CD14-positive monocyte (primary cell): ENCODE data around the gene LCE2C. TPM values are rescaled to one million over a fixed set of nuclear protein-coding genes. Genes with fewer than 3 reads are reported as not detected.
"Not testable (repeated sequence)": the region's sequence is repeated elsewhere in the genome, so short reads cannot be mapped to it uniquely, and the experiment has no call there.

Experiments used
- DNase-seq, 3 donors: peaks; one replicate each; pipeline ENCODE4 v3.0.0-alpha.2; 2011 to 2022
- H2AFZ ChIP-seq: 2 replicates; pipeline ENCODE4 v1.6.0; 2012; ENCODE audit warnings: mild to moderate bottlenecking, low read depth, low read length, inconsistent platforms; ENCODE audit not compliant: insufficient read depth, poor library complexity, severe bottlenecking
- H3K27ac ChIP-seq, 2 donors: 1 replicate in 1 of 2; 2 replicates in 1 of 2; pipeline ENCODE4 v1.5.1; 2012 to 2013; ENCODE audit warnings: low read length in 2 of 2, control low read depth in 1 of 2, inconsistent platforms in 1 of 2, low read depth in 1 of 2, mild to moderate bottlenecking in 1 of 2
- H3K27me3 ChIP-seq, 2 donors: one replicate each; pipeline versions ENCODE4 v1.6.0 to v1.6.1; 2011 to 2013; ENCODE audit warnings: low read length in 2 of 2; ENCODE audit not compliant: control insufficient read depth in 2 of 2, insufficient read depth in 2 of 2
- H3K36me3 ChIP-seq, 2 donors: replicated peaks in 1 of 2; 1 replicate in 1 of 2; 2 replicates in 1 of 2; pipeline versions ENCODE4 v1.5.1 to v1.6.1; 2012 to 2013; ENCODE audit warnings: low read length in 2 of 2, control low read depth in 1 of 2, inconsistent platforms in 1 of 2, mild to moderate bottlenecking in 1 of 2; ENCODE audit not compliant: insufficient read depth in 2 of 2, control insufficient read depth in 1 of 2
- H3K4me1 ChIP-seq, 2 donors: 1 replicate in 1 of 2; 2 replicates in 1 of 2; pipeline versions ENCODE4 v1.5.1 to v1.6.1; 2012 to 2013; ENCODE audit warnings: low read length in 2 of 2, control low read depth in 1 of 2, inconsistent platforms in 1 of 2, mild to moderate bottlenecking in 1 of 2, moderate library complexity in 1 of 2; ENCODE audit not compliant: insufficient read depth in 2 of 2, control insufficient read depth in 1 of 2
- H3K4me2 ChIP-seq: replicated peaks from 2 replicates; pipeline ENCODE3; 2012; ENCODE audit warnings: low read length, moderate library complexity, mild to moderate bottlenecking; ENCODE audit not compliant: poor library complexity, severe bottlenecking; ENCODE audit errors: extremely low read depth
- H3K4me3 ChIP-seq, 3 experiments: fragments of 200-600 bp in 1 of 3; sonication (generic) in 1 of 3; replicated peaks in 1 of 3; 1 replicate in 2 of 3; 2 replicates in 1 of 3; pipeline ENCODE4 v1.5.1; 2011 to 2013; ENCODE audit warnings: low read length in 3 of 3, mild to moderate bottlenecking in 3 of 3, control low read depth in 2 of 3, low read depth in 2 of 3, inconsistent platforms in 1 of 3, moderate library complexity in 1 of 3
- H3K79me2 ChIP-seq: 2 replicates; pipeline ENCODE4 v1.6.0; 2012; ENCODE audit warnings: mild to moderate bottlenecking, control low read depth, inconsistent platforms, low read length, moderate library complexity; ENCODE audit not compliant: insufficient read depth
- H3K9ac ChIP-seq: 2 replicates; pipeline ENCODE4 v1.6.0; 2017; ENCODE audit warnings: low read length, mild to moderate bottlenecking; ENCODE audit not compliant: insufficient read depth, poor library complexity, severe bottlenecking
- H3K9me3 ChIP-seq, 2 donors: replicated peaks in 1 of 2; 1 replicate in 1 of 2; 2 replicates in 1 of 2; pipeline versions ENCODE4 v1.5.1 to v1.6.1; 2012 to 2013; ENCODE audit warnings: low read length in 2 of 2, control low read depth in 1 of 2; ENCODE audit not compliant: control insufficient read depth in 1 of 2, insufficient read depth in 1 of 2
- H4K20me1 ChIP-seq: 2 replicates; pipeline ENCODE4 v1.6.0; 2012; ENCODE audit warnings: mild to moderate bottlenecking, low read length, control low read depth, moderate library complexity; ENCODE audit not compliant: insufficient read depth
- H3K27ac Mint-ChIP-seq, 7 donors: one replicate each; pipeline ENCODE4 v1.8.0; 2020; ENCODE audit warnings: mild to moderate bottlenecking in 7 of 7, mixed read lengths in 7 of 7, moderate library complexity in 6 of 7, inconsistent platforms in 2 of 7
- H3K27me3 Mint-ChIP-seq, 3 donors: one replicate each; pipeline ENCODE4 v1.8.0; 2021 to 2022; ENCODE audit warnings: low read depth in 3 of 3, mild to moderate bottlenecking in 3 of 3, mixed read lengths in 3 of 3, moderate library complexity in 3 of 3, inconsistent platforms in 1 of 3
- H3K36me3 Mint-ChIP-seq, 2 donors: one replicate each; pipeline ENCODE4 v1.8.0; 2020; ENCODE audit warnings: mixed read lengths in 2 of 2, inconsistent platforms in 1 of 2, mild to moderate bottlenecking in 1 of 2
- H3K4me1 Mint-ChIP-seq: one replicate; pipeline ENCODE4 v1.8.0; 2020; ENCODE audit warnings: mild to moderate bottlenecking, mixed read lengths
- H3K4me3 Mint-ChIP-seq, 2 donors: one replicate each; pipeline ENCODE4 v1.8.0; 2020; ENCODE audit warnings: mild to moderate bottlenecking in 2 of 2, mixed read lengths in 2 of 2, moderate library complexity in 1 of 2
- H3K9me3 Mint-ChIP-seq, 7 donors: one replicate each; pipeline ENCODE4 v1.8.0; 2020 to 2022; ENCODE audit warnings: mixed read lengths in 7 of 7, mild to moderate bottlenecking in 6 of 7, moderate library complexity in 6 of 7, inconsistent platforms in 2 of 7
- WGBS: methylation state at CpG from one replicate; pipeline ENCODE4 v1.1.5; 2013; ENCODE audit warnings: missing lambda C conversion rate; ENCODE audit not compliant: insufficient coverage; 5-methylcytosine and 5-hydroxymethylcytosine counted together
- intact Hi-C, 2 donors: fragments of 100-400 bp; cut with micrococcal nuclease; formaldehyde crosslinking; loops; one replicate each; pipeline versions ENCODE4 v1.15.0 to v1.15.1; 2023
- polyA plus RNA-seq, 3 donors: library from polyadenylated mRNA; depleted of rRNA in 1 of 3; unstranded in 2 of 3; stranded (reverse) in 1 of 3; fragments of 300-500 nt in 2 of 3; fragments of >200 nt in 1 of 3; fragmentation: Illumina TruSeq in 2 of 3; gene quantifications; 1 replicate in 2 of 3; 2 replicates in 1 of 3; pipeline ENCODE4 v1.2.3, GENCODE V29; 2012 to 2021
- TF ChIP-seq, protein P1 (sequence below): fragments of 200-600 bp; IDR thresholded peaks from one replicate; pipeline ENCODE4 v1.8.0; 2022; ENCODE audit warnings: antibody characterized with exemption, mild to moderate bottlenecking

The LCE2C gene
- polyA plus RNA-seq, 3 donors: not detected

DNA sequence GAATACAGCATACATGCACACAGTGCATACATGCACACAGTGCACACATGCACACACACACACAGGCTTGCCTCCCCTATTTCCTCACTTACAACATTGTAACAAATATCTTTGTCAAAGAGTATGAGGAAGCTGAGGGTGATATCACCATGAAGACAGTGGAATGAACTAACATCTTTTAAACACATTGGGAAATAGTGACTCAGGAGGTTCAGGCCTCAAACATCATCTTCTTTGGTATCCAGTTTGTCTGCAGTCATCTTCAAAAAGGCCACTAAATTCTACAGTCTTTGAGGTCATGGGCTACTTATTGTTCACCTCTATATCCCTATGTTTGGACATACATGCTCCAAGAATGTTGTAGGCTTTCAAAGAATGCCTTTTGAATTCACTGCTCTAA, 8.8 kb downstream of the LCE2C start:
- Histone ChIP-seq H3K9ac (no peak overlapping the region), H3K27me3 (no peaks in the 10 kb centered on the region), H3K27ac (no peak overlapping the region), H2AFZ (no peak overlapping the region), H3K4me3 (no peak overlapping the region), H3K36me3 (no peaks in the 10 kb centered on the region), H3K4me1 (no peaks in the 10 kb centered on the region), H3K9me3 (no peaks in the 10 kb centered on the region), H4K20me1 (no peaks in the 10 kb centered on the region), H3K4me2 (no peak overlapping the region), H3K79me2 (no peaks in the 10 kb centered on the region)
- Mint-ChIP-seq H3K36me3 (no peaks in the 10 kb centered on the region), H3K4me1 (no peaks in the 10 kb centered on the region), H3K9me3 (peaks cover 0 to 4% (median 0%) of the 10 kb centered on the region in 7 donors), H3K27me3 (peaks cover 1 to 16% (median 2%) of the 10 kb centered on the region in 3 donors), H3K27ac (no peak overlapping the region), H3K4me3 (no peak overlapping the region)
- TF ChIP-seq, protein P1, sequence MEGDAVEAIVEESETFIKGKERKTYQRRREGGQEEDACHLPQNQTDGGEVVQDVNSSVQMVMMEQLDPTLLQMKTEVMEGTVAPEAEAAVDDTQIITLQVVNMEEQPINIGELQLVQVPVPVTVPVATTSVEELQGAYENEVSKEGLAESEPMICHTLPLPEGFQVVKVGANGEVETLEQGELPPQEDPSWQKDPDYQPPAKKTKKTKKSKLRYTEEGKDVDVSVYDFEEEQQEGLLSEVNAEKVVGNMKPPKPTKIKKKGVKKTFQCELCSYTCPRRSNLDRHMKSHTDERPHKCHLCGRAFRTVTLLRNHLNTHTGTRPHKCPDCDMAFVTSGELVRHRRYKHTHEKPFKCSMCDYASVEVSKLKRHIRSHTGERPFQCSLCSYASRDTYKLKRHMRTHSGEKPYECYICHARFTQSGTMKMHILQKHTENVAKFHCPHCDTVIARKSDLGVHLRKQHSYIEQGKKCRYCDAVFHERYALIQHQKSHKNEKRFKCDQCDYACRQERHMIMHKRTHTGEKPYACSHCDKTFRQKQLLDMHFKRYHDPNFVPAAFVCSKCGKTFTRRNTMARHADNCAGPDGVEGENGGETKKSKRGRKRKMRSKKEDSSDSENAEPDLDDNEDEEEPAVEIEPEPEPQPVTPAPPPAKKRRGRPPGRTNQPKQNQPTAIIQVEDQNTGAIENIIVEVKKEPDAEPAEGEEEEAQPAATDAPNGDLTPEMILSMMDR: no peak
- DNase-seq: no peak
- intact Hi-C loops: no loop called here

DNA sequence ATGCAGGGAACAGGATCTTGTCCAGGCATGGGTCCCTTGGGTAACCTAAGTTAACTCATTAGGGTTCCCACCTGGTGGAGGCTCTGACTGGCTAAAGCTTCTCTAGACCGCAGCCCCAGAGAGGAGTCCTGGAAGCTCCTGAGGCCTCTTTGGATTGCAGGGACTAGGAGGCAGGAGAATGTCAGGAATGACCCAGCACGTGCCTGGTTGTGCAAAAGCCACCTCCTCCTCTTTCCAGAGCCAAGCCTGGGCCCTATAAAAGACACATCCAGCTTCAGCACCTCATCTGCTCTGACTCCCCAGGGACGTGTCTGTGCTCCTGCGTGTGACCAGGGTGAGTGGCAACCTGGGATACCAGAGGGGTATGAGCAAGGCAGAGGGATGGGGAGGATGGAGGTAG, 10.7 kb downstream of the LCE2C start, which contains the start of gene LCE2B:
Gene LCE2B (plus strand): TSS at position 301 of the 400 bp plus-strand sequence. CDS start 721 bp downstream, outside the sequence.
- H3K4me1 Mint-ChIP-seq, H3K4me3 ChIP-seq, intact Hi-C loops, H2AFZ ChIP-seq, H3K9me3 ChIP-seq, H3K4me3 Mint-ChIP-seq, H3K27me3 ChIP-seq, H3K36me3 Mint-ChIP-seq, H3K27ac Mint-ChIP-seq, H3K4me1 ChIP-seq, H3K9me3 Mint-ChIP-seq, H3K27me3 Mint-ChIP-seq, H3K27ac ChIP-seq, H3K9ac ChIP-seq, H3K79me2 ChIP-seq, H3K4me2 ChIP-seq, DNase-seq, H4K20me1 ChIP-seq, H3K36me3 ChIP-seq: not testable (repeated sequence)
- WGBS: 100% methylated on average over 1 of the region's 4 CpGs
